ENCODE measurements around the gene CDC42EP3. TPM values are rescaled to one million over a fixed set of nuclear protein-coding genes. Genes with fewer than 3 reads are reported as not detected.

Gene CDC42EP3
- total RNA-seq, 5 donors from 2014 or later (not counting 1 experiment from before 2014, with no cell fraction given) = 30.0 to 60.3 (median 37.6) TPM

DNA sequence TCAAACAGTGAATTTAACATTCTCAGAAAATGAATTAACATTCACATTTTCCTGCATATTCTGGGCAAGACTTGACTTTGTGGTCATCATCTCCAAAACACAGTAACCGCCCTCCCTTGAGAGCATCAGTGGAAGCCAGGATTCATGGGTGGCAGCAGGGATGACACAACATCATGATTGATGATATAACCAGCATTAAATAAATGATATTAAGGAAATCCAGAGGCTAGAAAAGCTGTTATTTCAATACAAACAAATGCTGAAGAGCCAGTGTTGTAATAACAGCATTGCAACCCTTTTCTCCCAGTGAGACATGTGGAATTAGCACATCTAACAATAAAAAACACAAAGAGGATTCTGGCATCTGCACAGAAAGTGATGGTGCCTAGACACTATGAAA is 41.1 kb downstream of the CDC42EP3 start:
- no peaks in the 10 kb centered on the region for H3K27me3 Mint-ChIP-seq
- WGBS (ENCODE audit: insufficient coverage) = no CpG with 5 or more reads among the region's 1 CpG
- ChIA-PET CTCF (no interaction called here), POLR2A (no interaction called here)
- Histone ChIP-seq H3K27ac (ENCODE audit: low read length) (no peak overlapping the region), H3K4me3 (ENCODE audit: control insufficient read depth in 1 of 2, extremely low read depth in 1 of 2, low read length in 1 of 2) (no peak overlapping the region), H3K4me1 (ENCODE audit: control insufficient read depth in 1 of 2, extremely low read depth in 1 of 2, insufficient read depth in 2 of 2, low read length in 2 of 2) (peaks cover 16 to 49% of the 10 kb centered on the region in 2 experiments), H3K27me3 (replicated peaks in 1 of 2; ENCODE audit: control insufficient read depth in 2 of 2, extremely low read depth in 1 of 2, insufficient read depth in 2 of 2, low read length in 1 of 2) (no peaks in the 10 kb centered on the region), H3K36me3 (ENCODE audit: control insufficient read depth in 2 of 2, extremely low read depth in 1 of 2, insufficient read depth in 1 of 2, low read length in 1 of 2) (peaks cover 0 to 3% of the 10 kb centered on the region in 2 donors), H3K9me3 (no peaks in the 10 kb centered on the region)
- ATAC-seq (replicated peaks in 1 of 4) (no peak), DNase-seq (no peak)
- peaks cover 49 to 84% (median 79%) of the 10 kb centered on the region in 3 donors for H3K4me1 Mint-ChIP-seq
- no peak overlapping the region for H3K4me3 Mint-ChIP-seq
- H3K9me3 Mint-ChIP-seq = no peaks in the 10 kb centered on the region
- H3K36me3 Mint-ChIP-seq = peaks cover 18% of the 10 kb centered on the region
- H3K27ac Mint-ChIP-seq = peak overlapping the region in 1 of 2 donors; percentile 12

DNA sequence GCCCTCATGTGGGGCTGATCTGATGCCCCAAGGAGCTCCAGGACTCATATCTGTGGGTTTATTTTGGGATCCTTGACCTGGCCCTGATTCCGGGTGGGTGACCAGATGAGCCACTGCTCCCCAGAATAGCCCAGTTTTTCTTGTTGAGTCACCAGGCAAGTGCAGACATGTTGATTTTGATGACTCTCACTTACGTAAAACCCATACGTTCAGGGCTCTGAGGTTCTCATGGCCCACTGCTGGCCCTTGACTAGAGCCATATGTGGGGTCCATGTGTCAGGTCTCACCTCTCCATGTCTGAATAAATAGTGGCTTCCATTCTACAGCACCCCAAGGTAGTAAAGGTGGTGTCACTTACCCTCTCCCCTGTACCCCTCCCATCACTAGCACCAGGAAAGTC is 41.9 kb downstream of the CDC42EP3 start:
- H3K4me1 ChIP-seq (ENCODE audit: control insufficient read depth in 1 of 2, extremely low read depth in 1 of 2, insufficient read depth in 2 of 2, low read length in 2 of 2) = peaks cover 20 to 45% of the 10 kb centered on the region in 2 experiments
- CTCF ChIA-PET = no interaction called here
- H3K36me3 ChIP-seq (ENCODE audit: control insufficient read depth in 2 of 2, extremely low read depth in 1 of 2, insufficient read depth in 1 of 2, low read length in 1 of 2) = peaks cover 0 to 3% of the 10 kb centered on the region in 2 donors
- Mint-ChIP-seq H3K27ac (peak overlapping the region in 1 of 2 donors; percentile 25), H3K9me3 (no peaks in the 10 kb centered on the region), H3K4me3 (no peak overlapping the region), H3K4me1 (peaks cover 49 to 84% (median 79%) of the 10 kb centered on the region in 3 donors), H3K27me3 (no peaks in the 10 kb centered on the region), H3K36me3 (peaks cover 17% of the 10 kb centered on the region)
- no peak overlapping the region for H3K27ac ChIP-seq (ENCODE audit: low read length)
- POLR2A ChIA-PET = no interaction called here
- H3K4me3 ChIP-seq (ENCODE audit: control insufficient read depth in 1 of 2, extremely low read depth in 1 of 2, low read length in 1 of 2) = no peak overlapping the region
- H3K27me3 ChIP-seq (replicated peaks in 1 of 2; ENCODE audit: control insufficient read depth in 2 of 2, extremely low read depth in 1 of 2, insufficient read depth in 2 of 2, low read length in 1 of 2) = no peaks in the 10 kb centered on the region
- WGBS (ENCODE audit: insufficient coverage) = 100% methylated on average over 3 of the region's 3 CpGs
- no peak for ATAC-seq (replicated peaks in 1 of 4)
- DNase-seq = no peak
- H3K9me3 ChIP-seq = no peaks in the 10 kb centered on the region

DNA sequence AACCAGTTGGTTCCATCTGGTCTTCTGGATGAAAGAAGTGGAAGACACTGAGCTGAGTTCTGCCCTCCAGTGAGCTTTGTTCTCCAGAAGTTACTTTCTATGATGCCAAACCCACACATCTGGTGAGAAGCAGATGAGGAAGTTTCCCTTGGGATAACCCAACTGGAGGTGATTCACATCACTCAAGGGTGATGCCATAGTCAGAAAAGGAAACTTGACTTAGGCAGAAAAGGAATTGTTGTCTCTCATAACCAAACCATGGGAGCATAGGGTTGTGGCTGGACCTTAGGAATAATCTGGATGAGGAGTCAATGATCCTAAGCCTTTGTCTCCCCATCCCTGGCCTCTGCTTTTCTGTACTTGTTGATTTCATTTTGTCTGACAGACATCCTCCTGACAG is 43.7 kb downstream of the CDC42EP3 start:
- Mint-ChIP-seq H3K4me3 (no peak overlapping the region), H3K36me3 (peaks cover 11% of the 10 kb centered on the region), H3K9me3 (peaks cover 0 to 5% (median 0%) of the 10 kb centered on the region in 3 donors), H3K27me3 (no peaks in the 10 kb centered on the region), H3K4me1 (peaks cover 55 to 83% (median 79%) of the 10 kb centered on the region in 3 donors), H3K27ac (peak overlapping the region in 1 of 2 donors; percentile 95)
- no peak overlapping the region for H3K27ac ChIP-seq (ENCODE audit: low read length)
- ChIA-PET POLR2A (interaction anchor here in 1 of 2 donors (0.6 kb wide), 1 partner anchor 1032 kb away, joined by 3 read pairs; no protein-coding TSS in a partner anchor), CTCF (interaction anchor here (0.6 to 1.5 kb wide), 3 partner anchors 16 to 617 kb away, joined by 3 to 4 read pairs (median 3); no protein-coding TSS in a partner anchor)
- no peaks in the 10 kb centered on the region for H3K27me3 ChIP-seq (replicated peaks in 1 of 2; ENCODE audit: control insufficient read depth in 2 of 2, extremely low read depth in 1 of 2, insufficient read depth in 2 of 2, low read length in 1 of 2)
- peaks cover 26 to 51% of the 10 kb centered on the region in 2 experiments for H3K4me1 ChIP-seq (ENCODE audit: control insufficient read depth in 1 of 2, extremely low read depth in 1 of 2, insufficient read depth in 2 of 2, low read length in 2 of 2)
- DNase-seq (no peak), ATAC-seq (replicated peaks in 1 of 4) (no peak)
- peaks cover 0 to 3% of the 10 kb centered on the region in 2 donors for H3K36me3 ChIP-seq (ENCODE audit: control insufficient read depth in 2 of 2, extremely low read depth in 1 of 2, insufficient read depth in 1 of 2, low read length in 1 of 2)
- no peak overlapping the region for H3K4me3 ChIP-seq (ENCODE audit: control insufficient read depth in 1 of 2, extremely low read depth in 1 of 2, low read length in 1 of 2)
- no peaks in the 10 kb centered on the region for H3K9me3 ChIP-seq

DNA sequence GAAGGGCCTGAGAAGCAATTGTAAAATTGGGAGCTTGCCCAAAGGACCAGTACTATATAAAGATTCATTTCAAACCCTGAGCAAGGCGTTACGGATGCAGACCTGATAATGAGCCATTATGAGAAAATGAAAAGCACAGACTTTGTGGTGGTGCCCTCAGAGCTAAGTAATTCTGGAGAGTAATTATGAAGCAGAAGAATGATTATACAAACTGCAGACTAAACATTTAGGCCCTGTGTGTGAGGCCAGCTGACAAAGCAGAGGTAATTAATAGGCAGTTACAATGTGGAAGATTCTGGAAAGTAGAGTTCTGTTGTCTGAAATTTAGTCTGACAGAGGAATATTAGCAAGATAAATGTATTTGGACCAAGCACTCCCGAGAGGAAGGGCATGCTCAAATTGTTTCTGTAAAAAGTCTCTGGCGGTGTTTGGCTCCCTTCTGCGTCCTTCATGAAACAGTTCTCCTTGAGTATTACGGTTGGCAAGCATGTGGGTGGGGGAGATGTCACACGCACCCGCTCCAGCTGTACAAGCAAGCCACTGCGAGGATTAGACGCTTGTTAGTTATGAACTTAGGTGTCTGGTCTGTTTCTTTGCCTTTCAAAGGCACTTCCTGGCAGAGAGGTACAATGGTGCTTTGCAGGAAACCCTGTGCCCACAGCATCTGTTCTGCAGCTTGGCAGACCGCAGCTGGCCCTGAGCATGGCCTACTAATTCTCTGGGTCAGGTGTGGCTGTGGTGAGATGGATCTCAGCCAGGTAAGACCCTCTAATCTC is 45.5 kb downstream of the CDC42EP3 start:
- 10% methylated on average over 7 of the region's 11 CpGs for WGBS (ENCODE audit: insufficient coverage)
- no peaks in the 10 kb centered on the region for H3K27me3 Mint-ChIP-seq
- H3K4me3 ChIP-seq (ENCODE audit: control insufficient read depth in 1 of 2, extremely low read depth in 1 of 2, low read length in 1 of 2) = peak overlapping the region in 1 of 2 donors; percentile 2
- peaks cover 0 to 5% (median 0%) of the 10 kb centered on the region in 3 donors for H3K9me3 Mint-ChIP-seq
- peaks cover 18% of the 10 kb centered on the region for H3K36me3 Mint-ChIP-seq
- no peaks in the 10 kb centered on the region for H3K27me3 ChIP-seq (replicated peaks in 1 of 2; ENCODE audit: control insufficient read depth in 2 of 2, extremely low read depth in 1 of 2, insufficient read depth in 2 of 2, low read length in 1 of 2)
- H3K27ac Mint-ChIP-seq = peak overlapping the region; percentile 95 to 96
- DNase-seq = peak; percentile 40 to 81 (median 61)
- no peaks in the 10 kb centered on the region for H3K9me3 ChIP-seq
- CTCF ChIA-PET = interaction anchor here (1.0 to 1.6 kb wide), 4 partner anchors 10 to 212 kb away, joined by 3 read pairs; no protein-coding TSS in a partner anchor
- peak overlapping the region; percentile 55 to 67 (median 62) for H3K4me3 Mint-ChIP-seq
- peak overlapping the region; percentile 90 for H3K27ac ChIP-seq (ENCODE audit: low read length)
- peaks cover 59 to 86% (median 77%) of the 10 kb centered on the region in 3 donors for H3K4me1 Mint-ChIP-seq
- ATAC-seq (replicated peaks in 1 of 4) = peak; percentile 91 to 97 (median 94)
- POLR2A ChIA-PET = interaction anchor here in 1 of 2 donors (0.6 to 0.7 kb wide), 2 partner anchors 39 to 303 kb away, joined by 3 read pairs; no protein-coding TSS in a partner anchor
- peaks cover 0 to 3% of the 10 kb centered on the region in 2 donors for H3K36me3 ChIP-seq (ENCODE audit: control insufficient read depth in 2 of 2, extremely low read depth in 1 of 2, insufficient read depth in 1 of 2, low read length in 1 of 2)
- H3K4me1 ChIP-seq (ENCODE audit: control insufficient read depth in 1 of 2, extremely low read depth in 1 of 2, insufficient read depth in 2 of 2, low read length in 2 of 2) = peaks cover 26 to 51% of the 10 kb centered on the region in 2 experiments

DNA sequence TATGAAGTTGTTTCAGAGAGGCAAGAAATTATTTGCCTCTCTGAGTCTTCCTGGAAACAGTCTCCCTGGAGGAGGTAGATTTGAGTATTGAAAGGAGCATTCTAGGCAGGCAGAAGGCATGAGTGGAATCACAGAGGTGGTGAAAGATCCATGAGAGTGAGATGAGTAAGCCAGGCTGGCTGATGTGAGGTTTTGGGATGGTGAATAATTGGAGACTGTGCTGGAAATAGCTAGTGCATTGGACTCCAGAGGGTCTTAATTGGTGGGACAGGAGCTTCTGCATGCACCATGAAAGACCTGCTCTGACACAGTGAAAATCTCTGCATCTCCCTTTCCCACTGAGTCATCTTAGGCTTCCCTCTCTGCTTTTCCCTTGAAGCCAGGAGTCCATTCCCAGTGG is 46.3 kb downstream of the CDC42EP3 start:
- Mint-ChIP-seq H3K4me1 (peaks cover 53 to 84% (median 75%) of the 10 kb centered on the region in 3 donors), H3K36me3 (peaks cover 16% of the 10 kb centered on the region), H3K27ac (peak overlapping the region; percentile 95 to 96), H3K9me3 (peaks cover 0 to 5% (median 0%) of the 10 kb centered on the region in 3 donors), H3K4me3 (peak overlapping the region; percentile 15 to 67 (median 37)), H3K27me3 (no peaks in the 10 kb centered on the region)
- Histone ChIP-seq H3K4me1 (ENCODE audit: control insufficient read depth in 1 of 2, extremely low read depth in 1 of 2, insufficient read depth in 2 of 2, low read length in 2 of 2) (peaks cover 26 to 51% of the 10 kb centered on the region in 2 experiments), H3K36me3 (ENCODE audit: control insufficient read depth in 2 of 2, extremely low read depth in 1 of 2, insufficient read depth in 1 of 2, low read length in 1 of 2) (peaks cover 0 to 3% of the 10 kb centered on the region in 2 donors), H3K9me3 (no peaks in the 10 kb centered on the region), H3K27ac (ENCODE audit: low read length) (peak overlapping the region; percentile 90), H3K4me3 (ENCODE audit: control insufficient read depth in 1 of 2, extremely low read depth in 1 of 2, low read length in 1 of 2) (no peak overlapping the region), H3K27me3 (replicated peaks in 1 of 2; ENCODE audit: control insufficient read depth in 2 of 2, extremely low read depth in 1 of 2, insufficient read depth in 2 of 2, low read length in 1 of 2) (no peaks in the 10 kb centered on the region)
- ChIA-PET CTCF (interaction anchor here (1.2 to 1.6 kb wide), 2 partner anchors 9 to 11 kb away, joined by 3 read pairs; no protein-coding TSS in a partner anchor), POLR2A (interaction anchor here in 1 of 2 donors (0.7 kb wide), 1 partner anchor 38 kb away, joined by 3 read pairs; no protein-coding TSS in a partner anchor)
- ATAC-seq (replicated peaks in 1 of 4) = no peak
- no peak for DNase-seq

Measured in T-cell (primary cell).